Stimulated activated CD4-positive, alpha-beta T cell treated with anti-CD3 and anti-CD28 coated beads, Interleukin-12 subunit alpha, Interleukin-12 subunit beta, amount 100 ng/mL, for 48 hours (primary cell): Measurements from ENCODE around the gene RERG.
"Not testable (repeated sequence)": the region's sequence is repeated elsewhere in the genome, so short reads cannot be mapped to it uniquely, and the experiment has no call there.

ENCODE experiments used
- DNase-seq, 3 donors: peaks; one replicate each; pipeline ENCODE4 v3.0.0-alpha.2; 2020; ENCODE audit warnings: low read depth in 2 of 3, low spot score in 1 of 3

Gene RERG

DNA sequence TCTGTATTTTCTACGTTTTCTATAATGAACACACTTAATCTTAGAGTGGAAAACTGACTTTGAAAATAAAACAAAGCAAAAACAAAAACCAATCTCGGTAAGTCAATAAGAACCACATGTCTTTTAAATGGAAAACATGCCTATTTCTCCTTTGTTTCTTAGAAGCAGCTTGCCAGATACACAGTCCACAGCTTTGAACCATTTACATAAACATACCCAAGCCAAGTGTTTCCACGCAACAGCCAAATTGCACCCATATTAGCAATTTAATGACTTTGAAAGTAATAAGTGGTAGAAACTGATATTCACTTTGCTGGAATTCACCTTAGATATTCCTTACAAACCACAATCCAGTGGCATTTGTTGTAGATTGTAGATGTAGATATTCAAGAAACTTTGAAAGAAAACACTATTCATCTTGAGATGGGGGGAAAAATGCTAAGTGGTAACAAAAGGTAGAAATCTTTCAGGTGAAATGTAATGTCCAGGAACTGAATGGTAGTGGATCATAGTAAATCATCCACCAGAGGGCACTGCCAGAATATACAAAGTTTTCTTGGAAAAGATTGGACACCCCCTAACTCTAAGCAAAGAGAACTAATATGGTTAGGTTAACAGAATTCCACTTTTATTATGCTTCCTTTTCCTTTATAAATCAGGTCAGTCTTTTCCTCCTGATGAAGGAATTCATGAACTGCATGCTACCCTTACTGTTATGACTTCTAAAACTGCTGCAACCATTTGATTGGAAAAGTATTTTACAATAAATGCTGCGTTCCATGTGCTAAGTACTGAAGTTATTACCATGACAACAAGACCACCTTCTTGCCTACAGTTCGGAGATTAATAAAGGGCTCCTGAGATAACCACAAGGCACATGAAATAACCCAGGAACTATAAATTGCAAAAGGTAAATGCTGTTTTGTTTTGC, 69.8 kb downstream of the RERG start:
- DNase-seq, result no peak

DNA sequence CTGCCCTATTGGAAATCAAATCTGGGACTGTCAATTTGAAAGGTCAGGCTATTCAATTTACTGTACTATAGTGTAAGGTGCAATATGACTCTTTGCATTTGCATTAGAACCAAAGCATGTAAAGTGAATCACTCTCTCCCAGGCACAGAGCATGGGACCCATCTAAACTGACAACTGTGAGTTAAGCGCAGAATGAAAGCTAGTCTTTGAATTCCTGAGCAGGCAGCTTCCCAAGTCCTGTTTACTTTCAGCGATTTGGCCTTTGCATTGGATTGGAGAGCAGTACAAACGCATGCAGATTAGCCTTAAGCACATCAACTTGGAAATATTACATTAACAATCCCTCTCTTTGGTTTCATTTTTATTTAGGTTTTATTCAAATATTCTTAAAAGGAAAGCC, 74.6 kb downstream of the RERG start:
- no peak for DNase-seq

DNA sequence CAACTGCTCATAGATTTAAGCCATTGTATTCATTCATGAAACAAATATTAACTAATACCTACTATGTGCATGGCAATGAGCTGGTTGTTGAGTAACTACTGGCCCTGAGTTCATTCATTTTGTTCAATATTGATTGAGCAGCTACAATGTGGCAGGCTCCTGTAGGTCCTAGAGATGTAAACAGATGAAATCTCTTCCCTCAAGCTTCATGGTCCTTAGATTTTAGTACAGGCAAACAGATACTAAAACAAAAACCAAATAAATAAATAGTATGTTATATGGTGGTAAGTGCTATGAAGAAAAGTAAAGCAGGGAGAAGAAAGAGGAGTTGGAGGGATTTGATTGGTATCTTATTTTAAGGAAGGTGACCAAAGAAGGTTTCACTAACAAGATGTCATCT, 77.8 kb downstream of the RERG start:
- no peak for DNase-seq

DNA sequence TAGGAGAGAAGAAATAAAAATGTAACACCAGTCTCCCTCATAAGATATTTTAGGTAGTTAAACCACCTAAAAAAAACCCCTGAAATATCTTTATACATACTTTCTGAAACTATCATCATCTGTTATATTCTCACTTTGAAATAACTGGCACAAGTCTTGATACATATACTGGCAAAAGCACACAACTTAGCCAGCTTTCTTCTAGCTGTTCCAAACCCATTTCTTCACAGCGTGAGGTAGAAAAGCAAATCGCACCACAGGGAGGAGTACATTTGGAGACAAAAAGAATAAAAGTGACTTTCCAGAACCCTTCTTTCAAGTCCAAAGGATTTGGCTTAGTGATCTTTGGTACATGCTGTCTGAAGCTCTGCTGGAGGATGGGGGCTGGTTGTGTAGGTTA, 78.5 kb downstream of the RERG start:
- no peak for DNase-seq

DNA sequence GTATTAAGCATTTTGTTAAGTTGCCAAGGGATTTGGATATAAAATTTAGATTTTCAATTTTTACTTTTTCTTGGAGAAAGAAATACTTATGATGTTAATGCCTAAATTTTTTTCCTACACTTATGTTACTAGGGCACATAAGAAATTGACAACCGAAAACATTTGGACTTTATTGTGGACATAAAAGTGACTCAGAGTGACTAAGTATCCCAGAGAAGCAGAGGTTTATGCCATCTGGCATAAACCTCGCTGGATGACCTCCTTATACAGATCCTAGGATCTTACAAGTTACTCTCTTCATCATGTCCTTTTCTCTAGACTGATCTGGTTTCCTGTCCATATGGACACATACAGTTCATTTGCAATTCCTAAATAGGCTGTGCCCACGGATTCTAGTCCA, 89.8 kb downstream of the RERG start:
- DNase-seq, result no peak

DNA sequence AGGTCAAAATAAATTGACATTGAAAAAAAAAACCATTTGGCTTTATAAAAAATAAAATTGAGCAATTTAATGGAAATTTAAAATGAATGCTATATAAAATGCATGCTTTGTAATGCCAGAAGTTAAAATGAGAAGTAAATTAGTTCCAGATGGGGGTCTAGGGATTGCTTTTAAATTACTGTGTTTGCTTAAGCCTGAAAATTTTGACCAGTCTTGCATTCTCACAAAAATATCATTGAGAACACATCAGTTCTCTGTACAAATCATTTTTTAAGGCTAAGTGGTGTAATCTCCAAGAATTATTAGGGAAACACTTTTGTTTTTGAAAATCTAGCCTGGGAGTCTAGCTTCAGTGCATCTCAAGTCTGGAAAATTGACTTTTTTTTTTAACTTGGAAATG, 90.7 kb downstream of the RERG start:
- no peak for DNase-seq

DNA sequence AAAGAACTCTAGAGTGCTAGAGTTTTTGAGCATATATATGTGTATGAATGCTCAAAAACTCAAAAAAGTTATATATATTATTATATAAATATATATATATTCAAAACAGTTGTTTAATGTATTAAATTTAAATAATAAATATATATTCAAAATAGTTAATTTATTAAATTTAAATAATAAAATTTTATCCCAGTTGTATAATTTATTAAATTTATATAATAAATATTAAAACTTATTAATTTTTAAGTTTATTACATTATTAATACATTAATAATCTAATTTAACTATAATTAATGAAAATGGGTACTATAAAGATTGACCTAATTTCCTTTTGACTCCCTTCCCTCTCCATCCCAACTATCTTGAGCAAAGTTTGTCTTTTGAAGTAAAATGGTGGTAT, 97.8 kb downstream of the RERG start:
- no peak for DNase-seq

DNA sequence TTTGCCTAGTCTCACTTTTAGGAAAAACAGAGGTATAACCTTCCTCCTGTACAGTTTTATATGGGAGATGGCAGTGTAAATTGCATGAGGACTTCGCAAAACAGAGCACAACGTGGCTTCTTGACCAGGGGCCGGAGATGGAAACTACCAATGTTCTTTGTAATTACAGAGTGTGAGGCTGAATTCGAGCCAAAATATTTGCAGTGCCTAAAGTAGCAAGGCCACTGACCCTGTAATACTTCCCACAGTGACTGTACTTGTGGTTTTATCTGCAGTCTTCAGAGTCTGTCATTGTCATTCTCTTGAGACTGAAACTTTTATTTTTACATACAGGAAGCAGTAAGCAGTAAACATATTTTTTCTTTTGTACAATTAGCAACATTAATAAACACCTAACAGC, 98.9 kb downstream of the RERG start:
- no peak for DNase-seq

DNA sequence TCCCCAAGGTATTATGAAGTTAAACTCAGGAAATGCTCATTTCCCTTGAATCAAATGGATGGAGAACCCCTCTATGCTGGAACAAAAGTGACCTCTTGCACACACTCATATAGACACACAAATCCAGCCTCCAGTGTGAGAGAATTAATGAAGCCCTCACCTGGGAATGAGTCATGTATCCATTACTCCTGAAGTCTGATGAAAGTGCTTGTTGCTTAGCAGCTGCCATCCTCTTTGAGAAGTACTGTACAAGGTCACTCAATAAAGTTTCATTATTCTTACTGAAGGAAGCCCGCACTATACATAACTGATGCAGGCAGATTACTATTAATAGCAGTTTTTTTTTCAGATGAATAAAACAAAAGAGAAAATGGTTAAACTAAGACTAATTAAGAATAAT, 102.3 kb downstream of the RERG start:
- no peak for DNase-seq

DNA sequence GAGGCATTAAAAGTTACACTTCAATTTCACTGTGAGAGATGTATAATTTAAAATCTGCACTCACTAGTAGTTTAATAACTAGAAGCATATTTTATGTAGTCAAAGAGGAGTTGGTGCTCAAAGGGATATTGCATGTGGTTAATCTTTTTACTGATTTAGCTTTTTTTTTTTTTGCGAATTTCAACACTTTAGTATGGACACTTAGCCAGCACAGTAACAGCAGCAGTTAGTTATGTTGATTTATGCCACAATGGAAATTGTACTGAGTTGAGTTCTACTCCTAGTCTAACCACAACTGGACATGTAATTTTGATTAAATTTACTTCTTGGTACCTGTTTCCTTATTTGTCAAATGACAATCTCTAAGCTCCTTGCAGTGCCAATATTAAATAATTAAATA, 104.2 kb downstream of the RERG start:
- no peak for DNase-seq

DNA sequence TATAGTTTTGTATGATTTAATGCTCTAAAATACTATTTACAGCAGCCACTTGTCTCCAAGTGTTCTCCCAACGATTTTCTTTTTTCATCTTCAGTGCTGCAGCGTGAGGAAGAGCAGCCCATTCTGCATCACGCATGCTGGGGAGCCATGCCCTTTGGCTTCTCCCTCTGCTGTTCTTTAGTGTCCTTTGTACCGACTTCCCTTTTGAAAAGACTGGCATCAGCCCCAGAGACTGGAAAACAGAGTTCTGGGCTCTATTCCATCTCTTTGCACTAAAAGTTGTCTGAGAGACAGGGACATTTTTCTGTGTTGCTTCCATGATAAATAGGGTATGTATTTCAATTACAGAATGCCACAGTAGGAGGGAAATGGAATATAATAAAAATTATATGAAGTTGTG, 105.1 kb downstream of the RERG start:
- DNase-seq, result no peak

DNA sequence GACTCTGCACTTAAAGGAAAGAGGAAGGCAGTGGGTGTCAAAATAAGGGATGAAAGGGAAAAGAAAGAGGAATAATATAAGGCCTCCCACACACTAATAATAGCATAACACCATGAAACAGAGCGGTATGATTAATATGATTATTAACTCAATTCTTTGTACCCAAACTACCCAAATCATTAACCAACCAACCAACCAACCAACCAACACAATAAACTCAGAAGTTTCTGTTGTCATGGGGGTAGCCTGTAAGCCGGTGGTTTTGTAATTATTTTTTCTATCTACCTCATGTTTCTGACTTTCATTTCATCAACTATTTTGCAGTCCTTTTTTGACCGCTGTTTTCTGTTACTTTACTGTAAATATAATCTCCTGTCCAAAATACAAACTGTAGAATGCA, 105.8 kb downstream of the RERG start:
- DNase-seq, result no peak

DNA sequence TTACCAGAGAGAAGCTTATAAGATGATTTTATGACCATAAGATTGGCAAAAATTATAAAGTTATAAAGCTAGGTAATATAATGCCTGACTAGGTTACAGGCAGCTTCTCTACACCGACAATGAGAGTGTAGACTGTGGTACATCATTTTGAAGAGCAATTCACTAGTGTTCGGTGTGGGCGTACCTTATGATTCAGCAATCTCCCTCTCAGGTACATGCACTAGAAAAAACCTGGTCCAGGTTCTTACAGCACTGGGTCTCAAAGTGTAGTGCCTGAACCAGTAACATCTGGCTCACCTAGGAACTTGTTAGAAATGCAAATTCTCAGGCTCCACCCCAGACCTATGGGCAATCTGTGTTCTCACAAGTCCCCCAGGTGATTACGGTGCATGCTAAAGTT, 106.7 kb downstream of the RERG start:
- no peak for DNase-seq

DNA sequence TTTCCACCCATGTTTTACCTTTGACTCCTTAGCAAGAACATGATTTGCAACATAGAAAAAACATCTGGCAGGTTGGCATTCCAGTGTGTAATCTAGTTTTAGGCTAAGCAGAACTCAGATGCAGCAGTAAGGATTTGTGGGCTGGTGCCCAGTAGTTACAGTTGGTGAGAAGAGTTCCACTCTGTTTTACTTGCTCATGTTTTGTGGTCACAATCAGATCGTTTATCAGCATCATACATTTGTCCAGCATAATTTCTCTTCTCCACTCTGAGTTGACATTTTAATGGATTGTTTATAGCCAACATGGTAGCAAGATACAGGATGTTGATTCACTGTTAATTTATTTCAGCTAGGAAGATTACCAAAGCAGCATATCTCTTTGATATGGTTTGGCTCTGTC, 128.4 kb downstream of the RERG start:
- no peak for DNase-seq

DNA sequence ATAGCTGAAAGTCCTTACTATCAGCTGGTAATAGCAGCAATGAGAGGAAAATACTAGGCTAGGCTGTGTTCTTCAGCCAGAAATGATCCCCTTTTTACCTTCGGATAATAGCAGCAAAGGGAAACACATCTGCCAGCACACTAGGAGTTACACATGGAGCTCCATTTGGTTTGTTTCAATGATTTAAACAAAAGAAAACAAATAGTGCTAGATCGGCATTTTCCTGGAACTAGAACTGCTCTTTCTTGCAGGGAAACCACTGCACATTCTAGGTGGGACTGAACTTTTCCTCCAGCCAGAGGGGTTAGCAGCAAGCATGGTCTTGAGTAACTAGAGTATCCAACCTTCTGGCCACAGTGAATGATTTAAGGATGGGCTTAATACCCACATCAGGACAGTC, 130.8 kb downstream of the RERG start:
- no peak for DNase-seq

DNA sequence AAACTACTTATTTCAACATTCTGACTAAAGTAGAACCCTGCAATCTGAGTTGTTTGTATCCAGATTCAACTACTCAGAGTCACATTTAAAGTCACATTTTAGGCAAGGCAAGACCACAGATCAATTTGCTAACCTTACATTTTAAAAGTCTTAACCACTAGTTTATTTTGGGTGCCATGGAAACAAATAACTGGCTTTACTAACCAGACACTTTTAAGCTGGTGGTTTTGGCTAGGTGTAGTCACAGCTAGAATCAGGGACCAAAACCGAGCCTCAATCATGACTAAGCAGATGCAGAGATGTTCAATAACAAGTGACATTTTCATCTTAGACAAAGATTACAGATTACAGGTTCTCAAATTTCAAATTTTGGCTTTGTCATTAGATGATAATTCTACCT, 133.1 kb downstream of the RERG start:
- DNase-seq, result no peak

DNA sequence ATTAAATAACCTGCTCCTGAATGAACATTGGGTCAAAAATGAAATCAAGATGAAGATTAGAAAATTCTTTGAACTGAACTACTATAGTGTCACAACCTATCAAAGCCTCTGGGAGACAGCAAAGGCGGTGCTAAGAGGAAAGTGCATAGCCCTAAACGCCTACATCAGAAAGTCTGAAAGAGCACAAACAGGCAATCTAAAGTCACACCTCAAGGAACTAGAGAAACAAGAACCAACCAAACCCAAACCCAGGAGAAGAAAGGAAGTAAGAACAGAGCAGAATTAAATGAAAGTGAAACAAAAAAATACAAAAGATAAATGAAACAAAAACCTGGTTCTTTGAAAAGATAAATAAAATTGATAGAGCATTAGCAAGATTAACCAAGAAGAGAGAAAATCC, 143.5 kb downstream of the RERG start:
- DNase-seq, result not testable (repeated sequence)

DNA sequence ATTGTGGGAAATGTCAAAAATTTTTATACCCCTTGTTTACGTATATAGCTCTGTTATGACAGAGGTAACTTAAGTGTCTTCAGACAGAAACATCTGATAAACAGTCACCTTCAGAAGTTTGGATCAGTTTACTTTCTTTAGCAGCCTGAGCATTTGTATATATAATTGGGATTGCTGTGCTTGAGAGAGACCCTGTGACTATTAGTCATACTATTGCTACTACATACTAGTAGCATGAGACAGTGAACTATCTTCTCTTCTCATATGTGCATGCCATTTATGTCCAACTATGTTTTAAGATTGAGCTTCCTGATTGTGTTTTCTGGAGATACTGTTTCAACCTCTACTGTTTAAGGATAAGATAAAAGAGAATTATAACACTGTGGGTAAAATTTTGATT, 146.9 kb downstream of the RERG start:
- no peak for DNase-seq

DNA sequence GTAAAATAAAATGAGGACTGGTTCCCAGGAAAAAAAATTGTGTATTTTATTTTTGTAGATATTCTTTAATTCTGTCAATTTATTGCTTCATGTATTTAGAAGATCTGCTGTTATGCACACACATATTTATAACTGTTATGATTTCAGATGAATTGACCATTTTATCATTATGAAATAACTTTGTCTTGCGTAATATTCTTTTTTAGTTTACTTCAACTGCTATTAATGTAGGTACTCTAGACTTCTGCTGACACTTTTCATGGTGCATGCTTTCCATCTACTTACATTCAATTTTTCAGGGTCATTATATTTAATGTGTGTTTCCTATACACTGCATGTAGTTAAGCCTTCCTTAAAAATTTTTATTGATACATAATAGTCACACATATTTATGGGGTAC, 162.1 kb downstream of the RERG start:
- DNase-seq, result no peak
